A549 (cell line): ENCODE data around the gene SLC35B2. TPM values are rescaled to one million over a fixed set of nuclear protein-coding genes. Genes with fewer than 3 reads are reported as not detected.

Experiments used
- ATAC-seq, 2 experiments: fragments of 200-7000 bp in 1 of 2; fragments of >200 bp in 1 of 2; cut with Nextera tagmentation in 1 of 2; cut with Tn5 transposase in 1 of 2; 3 replicates each; pipeline versions ENCODE4 v1.8.0 to v1.9.1; 2018 to 2020; ENCODE audit warnings: mild to moderate bottlenecking in 1 of 2, moderate library complexity in 1 of 2
- CTCF ChIA-PET: fragments of 300-600 bp; sonication (Branson Sonifier 250); formaldehyde crosslinking; extraction: SDS; loops from one replicate; lab custom pipeline; 2021; ENCODE audit warnings: antibody characterized with exemption, inconsistent platforms; lab: Yijun Ruan, JAX
- POLR2A ChIA-PET: fragments of 350-600 bp; formaldehyde crosslinking; extraction: SDS; loops from one replicate; lab custom pipeline; 2021; ENCODE audit warnings: antibody characterized with exemption, inconsistent platforms; lab: Yijun Ruan, JAX
- DNase-seq, 2 experiments: peaks; one replicate each; pipeline versions ENCODE4 v3.0.0 to v3.0.0-alpha.2; 2011 to 2016; ENCODE audit warnings: low read depth in 1 of 2, low spot score in 1 of 2
- FAIRE-seq: peaks from 2 replicates; lab custom pipeline; 2011; peaks lifted over from hg19 to GRCh38; lab: Jason Lieb, UNC
- H3K27ac ChIP-seq, 2 experiments: fragments of >200 bp; sonication (Bioruptor Twin); formaldehyde crosslinking; 3 replicates each; pipeline ENCODE4 v1.5.1; 2016 to 2017
- H3K4me1 ChIP-seq: fragments of >200 bp; sonication (Bioruptor Twin); formaldehyde crosslinking; 3 replicates; pipeline ENCODE4 v1.6.1; 2016
- H3K4me2 ChIP-seq: fragments of >200 bp; sonication (Bioruptor Twin); formaldehyde crosslinking; 3 replicates; pipeline ENCODE4 v1.6.1; 2016
- H3K4me3 ChIP-seq: fragments of >200 bp; sonication (Bioruptor Twin); formaldehyde crosslinking; 3 replicates; pipeline ENCODE4 v1.5.1; 2016
- H3K9me3 ChIP-seq: fragments of >200 bp; sonication (Bioruptor Twin); formaldehyde crosslinking; 3 replicates; pipeline ENCODE4 v1.6.1; 2016
- CBX2 ChIP-seq: fragments of 200-600 bp; sonication (generic); IDR thresholded peaks from 2 replicates; pipeline ENCODE4 v1.6.1; 2016; ENCODE audit warnings: low read depth, mild to moderate bottlenecking, borderline replicate concordance
- CBX8 ChIP-seq: fragments of 200-600 bp; sonication (generic); IDR thresholded peaks from 2 replicates; pipeline ENCODE4 v1.6.1; 2016
- CTCF ChIP-seq: fragments of >200 bp; sonication (Bioruptor Twin); formaldehyde crosslinking; IDR thresholded peaks from 3 replicates; pipeline ENCODE4 v1.5.1; 2016
- EP300 ChIP-seq, 2 experiments: fragments of >200 bp; sonication (Bioruptor Twin); formaldehyde crosslinking; IDR thresholded peaks; 2 replicates in 1 of 2; 3 replicates in 1 of 2; pipeline ENCODE4 v1.6.1; 2016 to 2017
- FOSL2 ChIP-seq, 2 experiments: fragments of 450-650 bp in 1 of 2; fragments of >200 bp in 1 of 2; sonication (Bioruptor Twin) in 1 of 2; formaldehyde crosslinking; IDR thresholded peaks; 2 replicates each; pipeline versions ENCODE4 v1.5.0 to v1.6.1; 2016 to 2020; ENCODE audit warnings: mild to moderate bottlenecking in 1 of 2, moderate library complexity in 1 of 2
- GATA3 ChIP-seq: IDR thresholded peaks from 2 replicates; pipeline ENCODE4 v1.6.1; 2012; ENCODE audit warnings: borderline replicate concordance
- HES2 ChIP-seq: fragments of >200 bp; sonication (Bioruptor Twin); formaldehyde crosslinking; IDR thresholded peaks from 2 replicates; pipeline ENCODE4 v1.6.1; 2016
- HEYL ChIP-seq: fragments of 250-450 bp; sonication (Bioruptor Pico); IDR thresholded peaks from 2 replicates; pipeline ENCODE4 v1.8.0; 2021; ENCODE audit warnings: mild to moderate bottlenecking, moderate library complexity
- HOXB5 ChIP-seq: fragments of 250-450 bp; sonication (Bioruptor Pico); IDR thresholded peaks from 2 replicates; pipeline ENCODE4 v1.5.0; 2020; ENCODE audit warnings: mild to moderate bottlenecking, moderate library complexity
- JUN ChIP-seq, 2 experiments: fragments of >200 bp; sonication (Bioruptor Twin); formaldehyde crosslinking; IDR thresholded peaks; 2 replicates in 1 of 2; 3 replicates in 1 of 2; pipeline ENCODE4 v1.6.1; 2016 to 2017
- MAFK ChIP-seq: fragments of 450-650 bp; IDR thresholded peaks from 2 replicates; pipeline ENCODE4 v1.6.1; 2014; ENCODE audit not compliant: partially characterized antibody
- MAZ ChIP-seq: fragments of 150-350 bp; IDR thresholded peaks from 2 replicates; pipeline ENCODE4 v1.6.1; 2014; ENCODE audit warnings: antibody characterized with exemption, low read depth, low read length, borderline replicate concordance
- NPAS2 ChIP-seq: fragments of 250-450 bp; sonication (Bioruptor Pico); IDR thresholded peaks from 2 replicates; pipeline ENCODE4 v1.8.0; 2022; ENCODE audit warnings: mild to moderate bottlenecking, moderate library complexity, borderline replicate concordance
- NR3C1 ChIP-seq: fragments of >200 bp; sonication (Bioruptor Twin); formaldehyde crosslinking; IDR thresholded peaks from 3 replicates; pipeline ENCODE4 v1.6.1; 2017
- PBX3 ChIP-seq: IDR thresholded peaks from 2 replicates; pipeline ENCODE4 v1.6.1; 2012
- POLR2A ChIP-seq: IDR thresholded peaks from 2 replicates; pipeline ENCODE4 v1.6.1; 2012; ENCODE audit warnings: mild to moderate bottlenecking, low read length
- RCOR1 ChIP-seq: fragments of 150-350 bp; IDR thresholded peaks from 2 replicates; pipeline ENCODE4 v1.6.1; 2014; ENCODE audit warnings: antibody characterized with exemption, low read length, low read depth
- RFX5 ChIP-seq: fragments of 450-650 bp; IDR thresholded peaks from 2 replicates; pipeline ENCODE4 v1.7.1; 2014; ENCODE audit warnings: antibody characterized with exemption, mild to moderate bottlenecking, moderate library complexity
- SREBF2 ChIP-seq: fragments of 450-650 bp; IDR thresholded peaks from 2 replicates; pipeline ENCODE4 v1.6.1; 2014; ENCODE audit warnings: mild to moderate bottlenecking, moderate library complexity
- TP53 ChIP-seq: fragments of 250-450 bp; sonication (Bioruptor Pico); IDR thresholded peaks from 2 replicates; pipeline ENCODE4 v1.5.0; 2021; ENCODE audit warnings: mild to moderate bottlenecking, moderate library complexity
- ZSCAN20 ChIP-seq: fragments of 250-450 bp; sonication (Bioruptor Pico); IDR thresholded peaks from 2 replicates; pipeline ENCODE4 v1.8.0; 2022; ENCODE audit warnings: mild to moderate bottlenecking, moderate library complexity
- WGBS: methylation state at CpG from one replicate; pipeline ENCODE4 v1.1.6; 2017; ENCODE audit errors: missing lambda C conversion rate; 5-methylcytosine and 5-hydroxymethylcytosine counted together
- polyA plus RNA-seq, 4 experiments: library from polyadenylated mRNA; depleted of rRNA in 3 of 4; stranded (reverse); fragments of >200 nt; fragmentation: RNase III in 1 of 4; extraction: RNeasy Plus Mini Kit Qiagen cat#74134 plus additional on column Dnase treatment in 1 of 4; gene quantifications; 2 replicates in 3 of 4; 3 replicates in 1 of 4; pipeline ENCODE4 v1.2.3, GENCODE V29; 2011 to 2017

The SLC35B2 gene
- polyA plus RNA-seq, 2 of the 4 experiments (the other 2 are of a cell fraction), result 44.5 to 45.6 TPM

GRCh38 chr6:44222486-44223318 lies 34.6 kb downstream of the SLC35B2 start:
- H3K4me2 ChIP-seq, result peak overlapping the region; percentile 93
- 14% methylated on average over 18 of the region's 26 CpGs for WGBS
- FAIRE-seq (no peak), DNase-seq (peak in 1 of 2 experiments; percentile 62), ATAC-seq (peak; percentile 10 to 39)
- peak overlapping the region; percentile 67 to 98 for H3K27ac ChIP-seq
- H3K4me1 ChIP-seq, result peaks cover 71% of the 10 kb centered on the region
- H3K4me3 ChIP-seq, result peak overlapping the region; percentile 60
- TF ChIP-seq CTCF (no peak), GATA3 (no peak), FOSL2 (IDR thresholded peaks at IDR 0.05) (no peak), FOSL2 (CRISPR knock-in tag; IDR thresholded peaks at IDR 0.05) (no peak), JUN (IDR thresholded peaks at IDR 0.05) (no peak), NR3C1 (no peak), CBX8 (no peak), MAZ (no peak), HES2 (no peak), HOXB5 (CRISPR knock-in tag) (no peak), ZSCAN20 (CRISPR knock-in tag) (no peak), MAFK (no peak), HEYL (CRISPR knock-in tag) (no peak), SREBF2 (no peak), RFX5 (no peak), TP53 (CRISPR knock-in tag) (no peak), NPAS2 (no peak), CBX2 (no peak), RCOR1 (no peak), EP300 (IDR thresholded peaks at IDR 0.05) (no peak)
- CTCF ChIA-PET, result interaction anchor here (1.5 to 9.2 kb wide), 4 partner anchors 13 to 71 kb away, joined by 3 to 111 read pairs (median 4); no protein-coding TSS in a partner anchor
- POLR2A ChIA-PET, result interaction anchor here (1.6 to 2.0 kb wide), 2 partner anchors 24 to 25 kb away, joined by 14 to 16 read pairs; partner anchors contain the start of gene HSP90AB1
- no peaks in the 10 kb centered on the region for H3K9me3 ChIP-seq

GRCh38 chr6:44221961-44222335 lies 35.4 kb downstream of the SLC35B2 start:
- peak overlapping the region; percentile 93 for H3K4me2 ChIP-seq
- no peaks in the 10 kb centered on the region for H3K9me3 ChIP-seq
- H3K4me3 ChIP-seq, result no peak overlapping the region
- no CpG with 5 or more reads among the region's 2 CpGs for WGBS
- CTCF ChIA-PET, result interaction anchor here (0.7 to 9.2 kb wide), 13 partner anchors 8 to 101 kb away, joined by 3 to 111 read pairs (median 5); partner anchors contain the start of gene HSP90AB1
- peaks cover 73% of the 10 kb centered on the region for H3K4me1 ChIP-seq
- POLR2A ChIA-PET, result interaction anchor here (1.6 kb wide), 1 partner anchor 24 kb away, joined by 14 read pairs; the partner anchor contains the start of gene HSP90AB1
- peak in 1 of 2 experiments; percentile 1; a peak in 3 of 6 replicates for ATAC-seq
- no peak for FAIRE-seq
- no peak for DNase-seq
- TF ChIP-seq POLR2A, result no peak
- no peak for TF ChIP-seq PBX3
- TF ChIP-seq, all 56 proteins: peak for 0
- H3K27ac ChIP-seq, result peak overlapping the region; percentile 67 to 98
